GM19397 (cell line): Measurements from ENCODE around the gene TCF12.

Experiments used
- ATAC-seq: cut with Tn5 transposase; IDR thresholded peaks from one replicate; pipeline ENCODE4 v1.9.1; 2021; ENCODE audit warnings: mild to moderate bottlenecking, moderate library complexity; ENCODE audit not compliant: unreplicated experiment

Gene TCF12

DNA sequence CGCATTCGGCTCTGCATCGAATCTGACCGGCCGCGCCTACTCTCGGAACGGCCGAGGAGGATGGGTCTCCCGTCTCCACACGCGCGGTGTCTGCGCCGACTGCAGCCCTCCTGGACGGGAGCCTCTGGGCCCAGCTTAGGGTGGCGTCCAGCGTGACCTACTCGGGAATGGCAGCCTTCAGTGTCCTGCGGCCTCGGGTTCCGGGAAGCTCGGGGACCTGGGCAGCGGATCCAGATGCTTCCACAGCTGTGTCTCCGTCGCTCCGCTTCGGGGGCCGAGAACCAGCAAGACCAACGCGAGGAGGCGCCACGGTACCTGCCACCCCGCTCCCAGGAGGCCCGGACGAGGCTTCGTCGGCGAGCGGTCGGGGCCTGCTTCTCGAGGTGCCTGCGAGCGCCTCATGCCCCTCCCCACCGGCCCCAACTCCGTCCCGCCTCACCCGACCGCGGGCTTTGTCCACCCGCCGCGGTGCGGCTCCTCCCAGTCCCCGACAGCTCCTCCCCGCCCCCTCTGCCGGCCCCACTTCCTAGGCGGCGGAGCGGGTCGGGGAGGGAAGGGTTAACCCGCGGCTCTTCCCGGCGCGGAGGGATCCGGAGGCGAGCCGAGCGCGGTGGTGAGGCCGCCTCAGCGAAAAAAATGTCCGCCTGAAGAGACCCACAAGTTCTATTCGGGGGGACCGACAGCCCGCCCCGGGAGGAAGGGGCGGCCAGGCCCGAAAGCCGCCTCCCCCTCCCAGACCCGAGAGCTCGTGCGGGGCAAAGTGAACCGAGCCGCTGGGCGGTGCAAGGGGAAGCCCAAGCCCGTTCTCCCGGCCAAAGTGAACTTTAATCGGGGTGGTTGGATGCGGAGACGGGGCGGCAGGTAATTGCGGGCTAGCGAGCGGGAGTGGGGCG is at the start of gene TCF12:
Gene TCF12, plus strand, starts transcription at position 599 of the 893 bp plus-strand sequence. CDS start 1,270 bp downstream, outside the sequence.
- peak; percentile 75 for ATAC-seq

DNA sequence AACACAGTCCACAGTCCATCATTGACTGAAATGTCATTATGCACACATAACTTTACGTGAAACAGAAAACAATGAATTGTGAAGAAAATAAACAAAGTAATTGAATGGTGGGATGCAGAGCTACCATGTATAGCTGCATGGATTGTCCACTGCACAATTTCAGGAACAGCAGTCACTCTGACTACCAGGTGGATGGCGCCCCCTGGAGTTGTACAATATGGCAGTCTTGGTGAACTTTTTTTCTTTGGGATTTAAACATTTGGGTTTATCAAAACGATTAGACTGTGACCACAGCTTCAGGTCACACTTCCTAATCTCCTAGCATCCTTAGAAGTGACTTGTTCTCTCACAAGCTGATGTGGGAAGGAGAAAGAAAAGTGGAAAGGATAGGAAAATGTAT is 48.9 kb upstream of the TCF12 start:
- no peak for ATAC-seq

DNA sequence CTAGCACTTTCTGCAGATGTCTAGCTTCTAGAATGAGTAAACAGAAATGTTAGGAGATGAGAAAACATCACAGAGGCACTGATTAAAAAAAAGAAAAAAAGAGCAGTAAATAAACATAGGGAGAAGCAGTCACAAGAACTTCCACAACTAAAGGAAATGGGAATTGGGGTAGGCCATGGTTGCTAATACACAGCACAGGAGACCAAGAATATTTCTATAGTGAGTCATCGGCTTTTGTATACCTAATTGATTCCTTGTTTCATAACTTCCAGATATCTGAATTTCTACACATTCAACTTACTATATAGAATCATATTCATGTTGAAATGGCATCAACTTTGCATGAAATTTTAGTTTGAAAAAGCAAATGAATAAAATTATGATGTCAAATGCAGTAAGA is 47.3 kb upstream of the TCF12 start:
- ATAC-seq = no peak

DNA sequence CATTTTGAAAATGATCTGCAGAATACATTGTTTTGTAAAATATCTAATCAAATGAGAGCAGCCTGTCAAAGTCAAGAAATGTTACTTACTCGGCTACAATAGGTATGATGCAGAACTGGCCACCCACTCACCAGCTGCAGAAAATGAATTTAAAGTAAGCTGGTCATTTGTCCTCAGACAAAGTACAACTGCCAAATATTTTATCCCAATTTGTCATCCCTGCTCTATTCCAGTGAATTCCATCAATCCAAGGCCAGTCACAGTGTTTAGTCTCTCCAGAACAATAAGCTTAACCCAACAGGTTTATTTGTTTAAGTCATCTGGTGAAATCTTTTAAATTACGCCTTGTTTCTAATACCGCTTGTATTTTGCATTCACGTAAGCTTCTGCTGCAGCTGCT is 46.6 kb upstream of the TCF12 start:
- no peak for ATAC-seq

DNA sequence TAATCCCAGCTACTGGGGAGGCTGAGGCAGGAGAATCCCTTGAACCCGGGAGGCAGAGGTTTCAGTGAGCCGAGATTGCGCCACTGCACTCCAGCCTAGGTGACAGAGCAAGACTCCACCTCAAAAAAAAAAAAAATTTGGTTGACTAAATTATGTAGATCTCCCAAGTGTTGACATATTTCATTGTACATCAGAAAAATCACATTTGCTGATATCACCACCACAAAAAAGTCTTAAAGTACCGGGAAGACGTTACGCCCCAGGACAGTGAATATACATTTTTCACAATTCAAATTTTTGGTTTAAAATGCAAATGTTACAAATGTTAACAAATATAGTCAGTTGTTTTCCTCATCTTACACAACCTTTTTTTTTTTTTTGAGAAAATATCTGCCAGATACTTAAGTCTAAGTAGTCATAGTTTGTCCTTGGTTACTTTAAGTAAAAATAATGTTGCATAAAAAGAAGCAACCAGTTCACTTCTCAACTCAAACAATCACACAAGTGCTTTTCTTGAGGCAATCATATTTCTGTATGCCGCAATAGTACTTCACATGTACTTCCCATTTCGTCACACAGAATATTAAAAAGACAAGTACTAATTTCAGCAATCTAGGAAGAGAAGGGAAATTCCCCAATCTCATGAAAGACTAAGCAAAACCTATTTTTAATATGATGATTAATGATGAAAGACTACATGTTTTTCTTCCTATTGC is 41.0 kb upstream of the TCF12 start:
- no peak for ATAC-seq

DNA sequence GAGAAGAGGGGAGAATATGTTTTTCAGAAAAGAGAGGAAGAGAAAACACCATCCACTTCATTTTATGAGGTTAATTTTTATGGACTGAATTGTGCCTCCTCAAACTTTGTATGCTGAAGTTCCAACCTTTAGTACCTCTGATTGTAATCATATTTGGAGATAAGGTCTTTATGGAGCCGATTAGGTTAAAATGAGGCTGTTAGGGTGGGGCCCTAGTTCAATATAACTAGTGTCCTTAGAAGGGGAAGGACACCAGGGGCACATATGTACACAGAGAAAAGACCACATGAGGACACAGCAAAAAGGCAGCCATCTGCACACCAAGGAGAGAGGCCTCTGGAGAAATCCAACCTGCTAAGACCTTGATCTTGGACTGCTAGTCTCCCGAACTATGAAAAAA is 38.9 kb upstream of the TCF12 start:
- ATAC-seq = no peak

DNA sequence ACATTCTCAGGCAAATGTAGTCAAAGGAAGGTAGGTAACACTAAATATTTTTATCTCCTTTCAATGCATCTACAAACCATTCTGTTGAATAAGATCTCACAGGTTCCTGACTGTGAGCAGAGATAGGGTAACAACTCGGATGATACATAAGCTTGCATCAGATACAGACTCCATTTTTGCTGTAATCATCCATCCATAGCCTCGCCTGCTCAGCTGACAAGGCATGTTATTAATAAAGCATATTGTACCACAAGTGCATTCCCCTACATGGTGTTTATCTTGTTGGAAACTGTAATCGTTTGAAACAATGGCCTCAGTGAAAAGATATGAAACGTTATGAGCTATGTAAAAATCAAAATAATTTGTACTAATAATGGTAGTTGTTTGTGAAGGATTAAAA is 35.4 kb upstream of the TCF12 start:
- no peak for ATAC-seq

DNA sequence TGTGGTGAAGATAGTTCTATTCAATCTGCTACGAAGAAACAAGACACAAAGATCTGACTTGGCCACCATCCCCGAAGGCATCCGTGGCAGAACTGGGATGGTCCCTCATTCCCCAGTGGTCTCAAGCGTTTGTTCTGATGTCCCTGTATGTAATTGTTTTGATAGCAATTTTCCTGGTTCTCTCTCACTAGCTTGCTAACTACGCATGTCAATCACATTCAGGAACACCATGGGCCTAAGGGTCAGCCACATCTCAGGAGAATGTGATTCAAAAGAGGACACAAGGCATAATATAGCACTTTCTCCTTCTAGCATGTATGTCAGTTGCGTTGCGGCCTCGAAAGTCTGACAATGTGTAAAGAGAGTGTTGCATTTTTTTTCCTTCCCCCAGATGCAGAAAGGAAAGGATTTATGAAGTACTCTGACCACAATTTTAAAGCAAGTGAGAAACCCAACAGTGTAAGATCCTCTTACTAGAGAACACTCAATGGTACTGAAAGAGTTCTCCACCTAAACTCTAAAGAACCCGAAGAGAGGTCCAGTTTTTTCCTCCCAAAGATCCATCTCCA is 32.0 kb upstream of the TCF12 start:
- ATAC-seq = no peak

DNA sequence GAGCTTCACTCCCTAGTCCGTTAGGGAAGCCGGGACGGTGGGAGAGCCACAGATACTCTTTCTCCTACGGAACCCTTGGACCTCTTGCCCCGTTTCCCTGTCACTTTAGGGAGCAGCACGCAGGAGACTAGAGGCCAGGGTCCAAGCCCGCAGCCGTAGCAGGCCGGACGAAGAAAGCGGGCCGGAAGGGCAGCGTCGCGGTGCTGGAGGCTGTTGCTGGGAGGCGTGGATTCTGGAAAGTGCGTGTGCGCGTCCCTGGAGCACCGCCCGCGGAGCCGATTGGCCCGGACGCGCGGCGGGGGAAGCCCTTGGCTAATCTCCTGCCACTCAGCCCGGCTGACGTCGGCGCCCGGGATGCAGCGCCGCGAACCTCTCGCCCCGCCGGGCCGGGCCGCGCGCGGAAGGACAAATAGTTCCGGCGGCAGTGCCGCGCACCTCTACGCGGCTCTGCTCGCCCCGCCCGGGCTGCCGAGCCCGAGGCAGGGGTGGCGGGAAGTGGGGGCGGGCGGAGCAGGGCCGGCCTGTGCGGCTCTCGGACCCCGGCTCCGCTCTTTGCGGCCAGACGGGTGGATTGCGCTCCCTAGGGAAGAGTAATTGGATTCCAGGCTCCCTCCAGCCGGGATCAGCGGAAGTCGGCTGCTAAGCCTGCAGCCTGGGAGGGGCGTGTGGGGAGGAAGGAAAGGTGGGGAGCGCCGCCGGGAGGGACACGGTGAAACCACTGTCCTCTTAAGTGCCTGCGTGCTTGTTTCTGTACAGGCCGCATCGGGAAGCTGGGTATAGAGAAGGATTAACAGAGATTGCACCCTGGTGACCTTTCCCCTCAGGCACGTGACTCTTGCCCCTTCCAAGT is 31.3 kb upstream of the TCF12 start:
- ATAC-seq = peak; percentile 91

DNA sequence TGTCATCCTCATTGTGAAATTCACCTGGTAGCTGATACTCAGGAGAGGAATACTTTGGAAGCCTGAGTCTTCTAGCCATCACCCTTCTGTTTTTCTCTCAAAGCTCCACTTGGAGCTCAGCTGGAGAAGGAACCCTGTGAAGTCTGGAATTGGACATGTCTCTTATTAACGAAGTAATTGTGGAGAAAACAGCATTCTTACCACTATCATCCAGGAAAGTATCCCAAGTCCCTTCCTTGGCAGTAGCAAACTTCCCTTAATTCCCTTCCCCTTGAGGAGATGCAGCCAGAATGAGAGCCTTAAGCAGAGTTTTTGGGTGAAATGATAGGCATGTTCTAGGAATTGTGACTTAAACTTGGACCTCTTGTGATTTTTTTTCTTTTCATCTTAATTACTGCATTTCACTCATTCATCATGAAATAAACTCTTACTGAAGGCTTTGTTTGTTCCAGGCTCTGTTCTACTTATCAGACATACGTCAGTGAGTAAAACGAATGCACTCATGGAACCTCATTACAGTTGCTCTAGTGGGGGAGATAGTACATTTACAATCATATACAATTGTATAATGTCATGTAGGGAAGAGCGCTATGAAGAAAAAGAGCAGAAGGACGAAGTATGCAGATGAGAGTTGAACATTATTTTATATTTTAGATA is 30.5 kb upstream of the TCF12 start:
- ATAC-seq = no peak

DNA sequence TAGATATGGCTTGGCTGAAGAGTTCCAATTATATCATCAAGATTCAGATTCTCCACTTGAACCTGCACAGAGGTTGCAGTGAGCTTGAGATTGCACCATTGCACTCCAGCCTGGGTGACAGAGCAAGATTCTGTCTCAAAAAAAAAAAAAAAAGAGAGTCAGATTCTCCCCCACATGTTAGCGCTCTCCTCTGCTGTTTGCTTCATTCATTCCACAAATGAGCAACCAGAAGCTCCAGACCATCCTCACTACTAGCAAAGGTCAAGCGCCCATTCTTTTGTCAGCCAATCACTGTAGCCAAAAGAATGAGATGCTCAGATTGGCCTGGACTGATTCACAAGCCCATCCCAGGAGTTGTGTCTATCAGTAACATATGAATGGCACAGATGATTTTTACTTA is 28.4 kb upstream of the TCF12 start:
- no peak for ATAC-seq

DNA sequence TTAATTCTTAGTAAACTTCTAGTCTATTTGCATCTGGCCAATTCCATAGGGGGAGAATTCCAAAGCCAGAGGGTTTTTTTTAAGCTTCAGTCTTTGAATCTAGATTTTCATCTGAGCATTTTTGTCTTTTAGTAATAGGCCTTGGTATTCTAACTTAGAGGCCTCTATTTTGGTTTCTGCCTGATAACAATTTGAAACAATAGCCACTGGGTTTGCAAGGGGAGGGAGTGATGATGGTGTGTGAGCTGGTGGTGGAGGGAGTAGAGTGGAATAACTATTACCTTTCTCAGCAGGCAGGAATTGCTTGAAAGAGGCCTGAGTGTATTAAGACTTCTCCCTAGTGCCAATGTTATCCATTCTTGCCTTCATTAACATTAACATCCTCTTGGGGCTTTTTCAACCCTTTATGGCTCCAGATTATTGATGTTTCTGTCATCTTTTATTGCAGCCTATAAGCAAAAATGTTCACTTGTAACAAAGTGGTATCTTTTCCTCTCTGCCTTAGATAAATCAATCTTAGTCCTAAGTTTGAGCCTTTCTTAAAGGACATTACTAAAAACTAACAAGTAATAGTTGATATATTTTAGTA is 26.5 kb upstream of the TCF12 start:
- no peak for ATAC-seq

DNA sequence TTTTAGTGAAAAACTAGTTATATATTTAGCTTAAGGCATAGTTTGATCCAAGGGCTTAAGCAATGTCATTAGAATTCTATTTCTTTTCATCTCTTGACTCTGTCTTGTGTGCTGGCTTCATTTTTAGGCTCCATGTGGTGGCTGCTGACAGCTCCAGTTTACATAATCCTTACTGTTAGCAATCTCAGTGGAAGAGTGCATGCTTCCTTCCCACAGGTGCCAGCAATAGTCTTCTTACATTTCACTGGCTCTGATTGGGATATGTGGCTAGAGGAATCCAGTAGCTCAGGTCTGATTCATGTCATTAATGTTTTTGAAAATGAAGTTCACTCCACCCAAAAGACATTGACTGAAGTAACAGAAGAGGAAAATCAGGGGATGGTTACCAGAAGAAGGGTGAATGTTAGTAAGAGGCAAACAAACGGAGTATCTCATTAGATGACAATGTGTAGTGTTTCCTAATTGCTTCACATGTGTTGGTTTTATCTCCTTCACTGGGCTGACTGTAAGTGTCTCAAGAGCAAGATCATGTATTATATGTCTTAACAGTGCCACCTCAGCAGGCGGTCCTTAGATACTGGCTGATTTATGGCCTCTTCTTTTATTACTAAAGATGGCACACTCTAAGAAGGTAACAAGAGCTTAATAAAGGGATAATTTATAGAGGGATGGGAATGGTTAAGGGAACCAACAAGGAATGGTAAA is 25.6 kb upstream of the TCF12 start:
- no peak for ATAC-seq

DNA sequence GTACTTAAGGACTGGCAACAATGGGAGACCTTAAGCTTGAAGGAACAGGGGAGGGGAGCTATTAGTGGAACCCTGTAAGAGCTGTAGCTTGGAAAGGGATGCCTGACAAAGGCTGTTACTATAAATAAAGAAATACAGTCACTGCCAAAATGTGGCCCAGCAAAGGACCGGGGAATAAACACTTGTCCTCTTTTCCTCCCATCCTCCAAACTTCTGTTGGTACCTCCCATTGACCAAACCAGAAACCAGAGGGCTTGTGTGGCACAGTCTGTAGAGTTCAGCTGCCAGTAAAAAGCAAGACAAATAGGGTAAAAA is 25.1 kb upstream of the TCF12 start:
- ATAC-seq = no peak

DNA sequence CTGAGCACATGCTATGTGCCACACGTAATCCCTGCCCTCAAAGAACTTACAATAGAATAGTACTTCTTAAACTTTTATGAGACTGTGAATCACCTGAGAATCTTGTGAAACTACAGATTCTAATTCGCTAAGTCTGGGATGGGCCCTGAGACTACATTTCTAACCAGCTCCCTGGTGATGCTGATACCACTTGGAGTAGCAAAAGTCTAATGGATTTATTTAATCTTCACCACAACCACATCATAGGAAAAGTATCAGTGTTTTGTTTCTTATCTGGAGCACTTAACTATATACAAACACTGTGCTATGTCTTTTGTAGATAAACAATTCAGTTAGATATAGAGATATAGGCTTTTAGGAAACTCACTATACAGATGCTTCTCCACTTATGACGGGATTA is 23.8 kb upstream of the TCF12 start:
- ATAC-seq = no peak

DNA sequence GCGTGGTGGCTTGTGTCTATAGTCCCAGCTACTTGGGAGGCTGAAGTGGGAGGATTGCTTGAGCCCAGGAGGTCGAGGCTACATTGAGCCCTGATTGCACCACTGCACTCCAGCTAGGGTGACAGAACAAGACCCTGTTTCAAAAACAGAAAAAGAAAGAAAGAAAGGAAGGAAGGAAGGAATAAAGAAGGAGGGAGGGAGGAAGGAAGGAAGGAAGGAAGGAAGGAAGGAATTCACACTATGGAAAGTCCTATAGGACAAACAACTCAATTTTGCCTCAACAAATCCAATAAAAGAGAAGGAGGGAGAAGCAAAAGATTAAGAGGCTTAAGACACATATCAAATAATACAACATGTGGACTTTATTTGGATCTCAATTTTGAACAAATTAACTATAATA is 16.5 kb upstream of the TCF12 start:
- ATAC-seq = no peak

DNA sequence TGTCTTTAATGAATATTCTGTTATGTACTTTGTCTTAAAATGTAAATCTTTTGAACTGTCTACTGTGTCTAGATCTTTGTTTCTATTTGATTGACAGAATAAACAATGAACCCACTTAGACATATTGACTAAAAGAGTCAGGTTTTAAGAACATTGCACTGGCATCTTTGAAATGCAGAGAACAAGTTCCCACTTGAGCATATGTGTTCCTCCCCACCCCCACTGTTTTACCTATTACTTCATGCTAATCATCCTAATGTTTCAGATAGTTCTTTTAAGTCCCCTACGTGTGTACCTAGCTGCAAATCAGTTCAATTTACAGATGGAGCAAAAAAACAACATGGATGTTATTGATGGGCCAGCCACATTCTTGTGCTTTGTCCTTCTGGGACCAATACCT is 11.7 kb upstream of the TCF12 start:
- ATAC-seq = no peak

DNA sequence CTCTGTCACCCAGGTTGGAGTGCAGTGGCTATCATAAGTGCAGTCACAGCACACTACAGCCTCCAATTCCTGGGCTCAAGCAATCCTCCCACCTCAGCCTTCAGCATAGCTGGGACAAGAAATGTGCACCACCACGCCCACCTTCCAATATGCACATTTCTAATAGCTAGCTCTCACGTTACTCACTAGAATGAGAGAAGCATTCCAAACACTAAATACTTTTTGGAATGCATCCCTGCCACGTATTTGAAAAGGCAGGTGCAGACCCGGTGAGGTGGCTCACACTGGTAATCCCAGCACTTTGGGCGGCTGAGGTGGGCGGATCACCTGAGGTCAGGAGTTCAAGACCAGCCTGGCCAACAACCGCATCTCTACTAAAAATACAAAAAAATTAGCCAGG is 7.6 kb upstream of the TCF12 start:
- no peak for ATAC-seq

DNA sequence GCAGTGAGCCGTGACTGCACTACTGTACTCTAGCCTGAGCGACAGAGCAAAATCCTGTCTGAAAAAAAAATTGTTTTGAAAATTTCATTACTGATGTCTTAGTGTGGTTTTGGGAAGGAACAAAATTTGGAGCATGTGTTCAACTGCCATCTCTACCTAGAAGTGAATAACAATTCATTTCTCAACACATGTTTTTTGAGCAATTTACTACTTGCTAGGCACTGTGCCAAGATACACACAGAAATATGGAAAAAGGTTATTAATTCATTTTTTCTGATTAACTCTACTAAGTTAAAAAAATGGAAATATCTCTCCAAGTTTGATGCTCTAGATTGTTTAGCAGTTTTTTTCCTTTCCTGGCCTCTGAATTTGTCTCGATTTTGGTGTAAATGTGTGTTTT is 5.2 kb upstream of the TCF12 start:
- ATAC-seq = no peak

DNA sequence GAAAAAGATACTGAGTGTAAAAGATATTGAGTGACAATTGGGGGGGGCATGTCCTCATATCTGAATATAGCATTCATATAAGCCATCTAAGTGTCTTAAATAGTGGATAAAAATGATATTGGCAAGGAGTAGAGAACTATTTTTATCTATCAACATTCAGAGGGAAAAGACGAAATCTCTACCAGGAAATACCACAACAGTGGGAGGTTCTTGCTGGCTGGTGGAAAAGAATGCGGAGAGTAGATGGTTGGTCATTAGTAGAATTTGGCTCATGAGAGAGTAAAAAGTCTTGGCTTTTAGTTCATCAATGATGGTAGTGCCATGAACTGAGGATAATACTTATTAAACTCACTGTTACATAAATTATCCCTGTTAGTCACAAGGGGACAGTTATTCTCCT is 4.8 kb upstream of the TCF12 start:
- no peak for ATAC-seq
